TTC549 (cell line): ENCODE results near the gene GSTCD.
"Not testable (repeated sequence)": the region's sequence is repeated elsewhere in the genome, so short reads cannot be mapped to it uniquely, and the experiment has no call there.

Experiments used
- FAIRE-seq: peaks from 2 replicates; lab custom pipeline; 2012; peaks lifted over from hg19 to GRCh38; lab: Jason Lieb, UNC

Gene GSTCD

GRCh38 chr4:105715692-105716278, 7.2 kb downstream of the GSTCD start:
- no peak for FAIRE-seq

DNA sequence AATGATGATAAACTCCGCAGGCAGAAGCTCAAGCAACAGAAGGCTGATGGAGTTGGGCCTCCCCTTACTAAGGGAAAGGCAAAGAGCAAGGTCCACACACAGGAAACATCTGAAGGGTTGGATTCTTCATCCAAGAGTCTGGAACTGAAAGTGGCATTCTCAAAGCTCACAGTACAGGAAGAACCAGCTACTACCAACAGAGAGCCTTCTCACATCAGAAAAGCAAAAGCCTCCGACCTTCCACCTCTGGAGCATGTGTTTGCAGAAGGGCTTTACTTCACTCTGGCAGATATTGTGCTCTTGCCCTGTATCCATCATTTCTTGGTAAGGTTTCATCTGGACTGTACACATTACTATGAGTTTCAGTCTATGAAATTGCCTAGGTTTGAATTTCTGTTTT, 10.6 kb downstream of the GSTCD start:
- no peak for FAIRE-seq

DNA sequence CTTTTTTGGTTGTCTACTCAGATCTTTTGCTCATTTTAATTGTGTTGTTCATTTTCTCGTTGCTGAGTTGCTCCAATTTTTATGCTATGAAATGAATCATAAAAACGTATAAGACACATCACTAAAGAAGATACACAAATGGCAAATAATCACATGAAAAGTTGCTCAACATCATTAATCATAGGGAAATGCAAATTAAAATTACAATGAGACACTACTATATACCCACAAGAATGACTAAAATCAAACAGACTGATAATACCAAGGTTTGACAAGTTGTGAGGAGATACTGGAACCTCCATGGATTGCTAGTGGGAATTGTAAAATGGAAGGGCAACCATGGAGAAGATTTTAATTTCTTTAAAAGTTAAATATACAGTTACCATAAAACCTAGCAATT, 17.0 kb downstream of the GSTCD start:
- FAIRE-seq, result no peak

DNA sequence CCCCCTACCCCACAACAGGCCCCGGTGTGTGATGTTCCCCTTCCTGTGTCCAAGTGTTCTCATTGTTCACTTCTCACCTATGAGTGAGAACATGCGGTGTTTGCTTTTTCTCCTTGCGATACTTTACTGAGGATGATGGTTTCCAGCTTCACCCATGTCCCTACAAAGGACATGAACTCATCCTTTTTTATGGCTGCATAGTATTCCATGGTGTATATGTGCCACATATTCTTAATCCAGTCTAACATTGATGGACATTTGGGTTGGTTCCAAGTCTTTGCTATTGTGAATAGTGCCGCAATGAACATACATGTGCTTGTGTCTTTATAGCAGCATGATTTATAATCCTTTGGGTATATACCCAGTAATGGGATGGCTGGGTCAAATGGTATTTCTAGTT, 21.3 kb downstream of the GSTCD start:
- FAIRE-seq, result not testable (repeated sequence)

DNA sequence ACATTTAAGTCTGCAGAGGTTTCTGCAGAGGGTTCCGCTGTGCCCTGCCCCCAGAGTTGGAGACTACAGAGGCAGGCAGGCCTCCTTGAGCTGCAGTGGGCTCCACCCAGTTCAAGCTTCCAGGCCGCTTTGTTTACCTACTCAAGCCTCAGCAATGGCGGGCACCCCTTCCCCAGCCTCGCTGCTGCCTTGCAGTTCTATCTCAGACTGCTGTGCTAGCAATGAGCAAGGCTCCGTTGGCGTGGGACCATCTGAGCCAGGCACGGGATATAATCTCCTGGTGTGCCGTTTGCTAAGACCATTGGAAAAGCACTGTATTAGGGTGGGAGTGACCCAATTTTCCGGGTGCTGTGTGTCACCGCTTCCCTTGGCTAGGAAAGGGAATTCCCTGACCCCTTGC, 26.6 kb downstream of the GSTCD start:
- FAIRE-seq, result not testable (repeated sequence)

DNA sequence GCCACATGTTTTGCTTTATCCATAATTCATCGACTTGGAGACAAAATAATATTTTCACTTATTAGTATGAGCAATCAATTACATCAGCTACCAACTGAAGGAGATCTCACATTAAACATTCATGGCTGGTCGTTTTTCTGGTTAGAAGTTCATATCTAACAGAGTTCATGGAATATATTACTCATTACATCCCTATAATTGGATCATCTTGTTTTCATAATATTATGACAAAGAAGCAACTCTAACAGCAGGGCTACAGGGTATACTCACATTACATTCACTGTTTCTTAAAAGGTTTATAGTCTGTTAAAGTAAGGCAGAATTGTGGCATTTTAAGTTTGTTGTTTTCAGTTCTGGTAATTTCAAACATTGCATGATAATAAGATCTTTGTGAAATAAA, 33.0 kb downstream of the GSTCD start:
- FAIRE-seq, result no peak

DNA sequence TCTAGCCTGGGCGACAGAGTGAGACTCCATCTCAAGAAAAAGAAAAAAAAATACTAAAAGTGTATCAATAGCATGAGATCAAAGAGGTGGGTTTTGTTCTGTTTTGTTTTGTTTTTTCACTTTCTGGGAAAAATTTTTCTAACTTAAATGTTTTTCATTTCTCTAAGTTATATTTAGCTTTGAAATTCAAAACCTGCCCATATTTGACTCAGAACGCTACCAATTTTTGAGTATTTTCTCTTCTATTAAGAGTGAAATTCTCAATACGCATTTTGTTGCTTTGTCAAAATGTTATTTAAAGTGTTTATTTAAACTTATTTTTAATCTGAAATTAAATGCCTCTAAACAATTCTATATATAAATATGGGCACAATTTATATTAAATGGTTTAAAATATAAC, 39.6 kb downstream of the GSTCD start:
- no peak for FAIRE-seq

DNA sequence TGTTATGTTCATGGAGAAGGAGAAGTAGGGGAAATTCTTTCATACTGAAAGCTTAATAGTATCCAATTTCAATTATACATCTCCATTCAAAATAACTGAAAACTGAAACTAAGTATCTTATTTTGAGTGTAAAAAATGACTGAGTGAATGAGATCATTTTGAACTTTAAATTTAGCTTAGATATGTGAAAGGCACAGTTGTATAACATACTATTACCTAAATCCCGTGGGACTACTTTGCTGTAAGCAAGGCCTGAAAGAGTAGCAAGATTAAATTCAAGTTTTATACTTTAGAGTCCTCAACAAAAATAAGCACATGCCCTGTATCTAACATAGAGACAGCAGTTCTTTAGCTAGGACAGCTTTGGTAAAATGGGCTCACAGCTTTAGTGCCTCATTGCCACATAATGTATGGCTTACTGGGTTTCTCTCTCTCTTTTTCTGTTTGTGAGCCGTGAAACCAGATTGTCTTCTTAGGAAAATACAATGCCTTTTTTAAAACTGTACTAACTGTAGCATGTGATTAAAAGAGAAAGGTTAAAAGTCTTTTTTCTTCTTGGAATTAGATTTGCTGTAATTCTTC, 43.2 kb downstream of the GSTCD start:
- no peak for FAIRE-seq

DNA sequence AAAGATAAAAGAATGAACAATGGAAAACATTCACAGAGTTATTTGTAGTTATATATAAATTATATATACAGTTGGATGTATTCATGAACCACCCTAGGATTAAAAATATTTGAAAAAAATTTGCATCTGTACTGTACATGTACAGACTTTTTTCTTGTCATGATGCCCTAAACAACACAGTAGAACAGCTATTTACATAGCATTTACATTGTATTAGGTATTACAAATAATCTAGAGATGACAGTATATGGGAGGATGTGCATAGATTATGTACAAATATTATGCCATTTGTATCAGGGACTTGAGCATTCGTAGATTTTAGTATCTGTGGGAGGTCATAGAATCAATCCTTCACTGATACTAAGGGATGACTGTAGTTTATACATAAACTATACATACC, 44.8 kb downstream of the GSTCD start:
- no peak for FAIRE-seq

GRCh38 chr4:105755375-105755774, 46.8 kb downstream of the GSTCD start:
- FAIRE-seq, result no peak

GRCh38 chr4:105758958-105759357, 50.4 kb downstream of the GSTCD start:
- FAIRE-seq, result no peak

- no peak for FAIRE-seq
These were observed 57.3 kb downstream of the GSTCD start for GRCh38 chr4:105765690-105766407.

DNA sequence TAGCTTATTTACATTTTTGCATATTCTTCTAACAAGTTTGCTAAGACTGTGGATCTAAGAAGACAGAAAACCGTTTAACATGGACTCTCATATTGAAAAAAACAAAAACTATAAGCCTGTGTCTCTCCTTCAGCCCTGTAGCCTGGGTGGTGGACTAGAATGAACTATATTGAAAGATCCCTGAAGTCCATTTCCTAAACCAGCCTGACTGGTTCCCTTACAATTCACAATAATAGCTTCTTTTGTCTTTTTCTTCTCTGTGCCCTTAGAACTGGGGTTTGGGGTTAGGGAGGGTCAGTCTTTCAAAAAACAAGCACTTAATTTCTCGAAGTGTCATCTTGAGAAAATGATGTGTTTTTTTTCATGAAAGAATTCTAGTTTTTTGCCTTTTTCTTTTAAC, 59.0 kb downstream of the GSTCD start:
- no peak for FAIRE-seq

DNA sequence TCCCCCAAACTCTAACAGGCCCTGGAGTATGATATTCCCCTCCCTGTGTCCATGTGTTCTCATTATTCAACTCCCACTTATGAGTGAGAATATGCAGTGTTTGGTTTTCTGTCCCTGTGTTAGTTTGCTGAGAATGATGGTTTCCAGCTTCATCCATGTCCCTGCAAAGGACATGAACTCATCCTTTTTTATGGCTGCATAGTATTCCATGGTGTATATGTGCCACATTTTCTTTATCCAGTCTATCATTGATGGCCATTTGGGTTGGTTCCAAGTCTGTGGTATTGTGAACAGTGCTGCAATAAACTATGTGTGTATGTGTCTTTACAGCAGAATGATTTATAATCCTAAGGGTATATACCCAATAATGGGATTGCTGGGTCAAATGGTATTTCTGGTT, 61.9 kb downstream of the GSTCD start:
- FAIRE-seq, result not testable (repeated sequence)

DNA sequence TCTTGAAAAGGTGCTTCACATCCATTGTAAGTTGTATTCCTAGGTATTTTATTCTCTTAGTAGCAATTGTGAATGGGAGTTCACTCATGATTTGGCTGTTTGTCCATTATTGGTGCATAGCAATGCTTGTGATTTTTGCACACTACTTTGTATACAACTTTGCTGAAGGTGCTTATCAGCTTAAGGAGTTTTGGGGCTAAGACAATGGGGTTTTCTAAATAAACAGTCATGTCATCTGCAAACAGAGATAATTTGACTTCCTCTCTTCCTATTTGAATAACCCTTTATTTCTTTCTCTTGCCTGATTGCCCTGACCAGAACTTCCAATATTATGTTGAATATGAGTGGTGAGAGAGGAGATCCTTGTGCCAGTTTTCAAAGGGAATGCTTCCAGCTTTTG, 63.5 kb downstream of the GSTCD start:
- FAIRE-seq, result not testable (repeated sequence)

DNA sequence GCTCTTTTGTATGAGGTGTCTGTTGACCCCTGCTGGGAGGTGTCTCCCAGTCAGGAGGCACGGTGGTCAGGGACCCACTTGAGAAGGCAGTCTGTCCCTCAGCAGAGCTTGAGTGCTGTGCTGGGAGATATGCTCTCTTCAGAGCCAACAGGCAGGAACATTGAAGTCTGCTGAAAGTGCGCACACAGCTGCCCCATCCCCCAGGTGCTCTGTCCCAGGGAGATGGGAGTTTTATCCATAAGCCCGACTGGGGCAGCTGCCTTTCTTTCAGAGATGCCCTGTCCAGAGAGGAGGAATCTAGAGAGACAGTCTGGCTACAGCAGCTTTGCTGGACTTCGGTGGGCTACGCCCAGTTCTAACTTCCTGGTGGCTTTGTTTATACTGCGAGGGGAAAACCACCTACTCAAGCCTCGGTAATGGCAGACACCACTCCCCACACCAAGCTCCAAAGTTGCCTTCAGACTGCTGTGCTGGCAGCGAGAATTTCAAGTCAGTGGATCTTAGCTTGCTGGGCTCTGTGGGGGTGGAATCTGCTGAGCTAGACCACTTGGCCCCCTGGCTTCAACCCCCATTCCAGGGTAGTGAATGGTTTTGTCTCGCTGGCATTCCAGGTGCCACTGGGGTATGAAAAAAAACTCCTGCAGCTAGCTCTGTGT, 67.3 kb downstream of the GSTCD start:
- FAIRE-seq, result not testable (repeated sequence)

- no peak for FAIRE-seq
These were observed 71.6 kb downstream of the GSTCD start for GRCh38 chr4:105780176-105780575.

GRCh38 chr4:105784761-105785160, 76.2 kb downstream of the GSTCD start:
- FAIRE-seq, result no peak

GRCh38 chr4:105785792-105786191, 77.2 kb downstream of the GSTCD start:
- FAIRE-seq, result no peak

GRCh38 chr4:105786748-105787147, 78.2 kb downstream of the GSTCD start:
- FAIRE-seq, result no peak

GRCh38 chr4:105797225-105797624, 88.6 kb downstream of the GSTCD start:
- no peak for FAIRE-seq

- FAIRE-seq, result no peak
These were observed 97.0 kb downstream of the GSTCD start for GRCh38 chr4:105805501-105806120.

DNA sequence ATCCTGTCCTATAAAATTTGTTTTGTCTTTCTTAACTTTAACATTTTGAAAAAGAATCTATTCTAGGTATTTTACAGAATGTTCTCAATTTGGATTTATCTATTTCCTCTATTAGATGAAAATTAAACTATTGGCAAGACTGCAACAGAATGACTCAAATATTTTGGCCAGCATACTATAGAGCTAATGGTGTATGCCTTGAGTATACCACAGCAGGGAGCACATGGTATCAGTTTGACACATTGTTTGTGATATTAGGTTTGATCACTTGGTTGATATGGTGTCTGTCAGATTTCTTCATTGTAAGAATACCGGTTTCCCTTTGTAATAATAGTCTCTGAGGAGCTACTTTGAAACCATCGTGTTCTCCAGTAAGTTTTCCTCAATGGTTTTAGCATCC, 98.9 kb downstream of the GSTCD start:
- no peak for FAIRE-seq
